BLaER1 treated with 17β-estradiol and CSF1 and Interleukin-3, amounts not matched to agents 10 nM and 100 nM (cell line): ENCODE data around the gene ZNF622.
"Not testable (repeated sequence)": the region's sequence is repeated elsewhere in the genome, so short reads cannot be mapped to it uniquely, and the experiment has no call there.

ENCODE experiments used
- H3K27ac ChIP-seq, 11 experiments: shearing (Covaris generic); formaldehyde crosslinking; 2 replicates each; pipeline ENCODE4 v1.8.1; 2022
- H3K27me3 ChIP-seq, 11 experiments: shearing (Covaris generic); formaldehyde crosslinking; 2 replicates each; pipeline ENCODE4 v1.8.1; 2022
- H3K36me3 ChIP-seq, 11 experiments: shearing (Covaris generic); formaldehyde crosslinking; 2 replicates each; pipeline ENCODE4 v1.8.1; 2022
- H3K4me1 ChIP-seq, 10 experiments: shearing (Covaris generic); formaldehyde crosslinking; 2 replicates each; pipeline ENCODE4 v1.8.1; 2022
- H3K4me2 ChIP-seq, 11 experiments: shearing (Covaris generic); formaldehyde crosslinking; 2 replicates each; pipeline ENCODE4 v1.8.1; 2022
- H3K4me3 ChIP-seq, 10 experiments: shearing (Covaris generic); formaldehyde crosslinking; 2 replicates each; pipeline ENCODE4 v1.8.1; 2022
- H3K9ac ChIP-seq, 11 experiments: shearing (Covaris generic); formaldehyde crosslinking; 2 replicates each; pipeline ENCODE4 v1.8.1; 2022
- H3K9me3 ChIP-seq, 11 experiments: shearing (Covaris generic); formaldehyde crosslinking; replicated peaks in 1 of 11; 2 replicates each; pipeline ENCODE4 v1.8.1; 2022
- H4K20me1 ChIP-seq, 11 experiments: shearing (Covaris generic); formaldehyde crosslinking; 2 replicates each; pipeline ENCODE4 v1.8.1; 2022
- Cebpa-rat ChIP-seq, 11 experiments: shearing (Covaris generic); IDR thresholded peaks; 2 replicates each; pipeline ENCODE4 v1.8.1; 2022

The ZNF622 gene

DNA sequence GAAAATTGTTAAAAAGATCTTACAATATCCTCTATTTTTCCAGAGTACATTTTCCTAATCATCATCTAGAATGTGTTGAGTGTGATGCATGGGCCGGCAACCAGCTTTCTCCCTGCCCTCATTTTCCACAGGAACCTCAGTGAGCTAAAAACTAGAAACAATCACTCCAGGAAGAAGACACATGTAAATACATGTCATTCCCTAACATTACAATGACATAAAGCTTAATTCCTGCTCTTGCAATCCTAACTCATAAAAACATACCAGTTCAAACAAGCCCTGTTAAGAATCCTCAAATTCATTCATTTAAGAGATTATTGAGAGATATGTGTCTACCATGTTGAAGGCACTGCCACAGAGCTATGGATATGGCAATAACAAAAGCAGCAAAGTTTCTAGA, 18.5 kb upstream of the ZNF622 start:
- H3K27ac ChIP-seq: no peak overlapping the region
- no peaks in the 10 kb centered on the region for H3K4me1 ChIP-seq
- no peak overlapping the region for H3K4me3 ChIP-seq
- H4K20me1 ChIP-seq: peaks cover 0 to 13% (median 0%) of the 10 kb centered on the region in 11 experiments; a peak in 1 of 22 replicates
- H3K27me3 ChIP-seq: no peaks in the 10 kb centered on the region
- H3K36me3 ChIP-seq: peaks cover 0 to 23% (median 6%) of the 10 kb centered on the region in 11 experiments; a peak in 8 of 22 replicates
- no peak overlapping the region for H3K4me2 ChIP-seq
- no peak for TF ChIP-seq Cebpa-rat (IDR thresholded peaks at IDR 0.05)
- no peak overlapping the region for H3K9ac ChIP-seq
- H3K9me3 ChIP-seq: peaks cover 0 to 15% (median 12%) of the 10 kb centered on the region in 11 experiments; a peak in 10 of 22 replicates

DNA sequence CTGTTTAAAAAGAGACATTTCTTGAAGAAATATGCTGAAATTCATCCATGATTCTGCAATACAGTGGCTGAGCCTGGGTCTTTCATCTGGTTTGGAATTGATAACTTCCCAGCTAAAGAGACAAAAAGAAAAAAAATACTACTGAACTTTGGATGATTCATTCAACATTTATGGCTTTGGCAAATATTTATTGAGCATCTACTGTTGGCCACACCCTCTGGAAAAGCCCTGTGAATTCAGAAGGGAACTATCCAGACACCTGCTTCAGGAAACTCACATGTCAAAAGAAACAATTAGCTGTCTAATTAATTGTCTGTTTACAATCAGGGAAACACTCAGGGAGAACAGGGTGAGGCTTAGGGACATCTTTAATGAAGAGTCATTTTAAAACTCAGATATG, 17.8 kb upstream of the ZNF622 start:
- H3K27ac ChIP-seq: no peak overlapping the region
- no peaks in the 10 kb centered on the region for H3K4me1 ChIP-seq
- peaks cover 0 to 12% (median 0%) of the 10 kb centered on the region in 11 experiments; a peak in 1 of 22 replicates for H4K20me1 ChIP-seq
- peaks cover 0 to 15% (median 12%) of the 10 kb centered on the region in 11 experiments; a peak in 10 of 22 replicates for H3K9me3 ChIP-seq
- no peak overlapping the region for H3K4me2 ChIP-seq
- H3K4me3 ChIP-seq: no peak overlapping the region
- H3K9ac ChIP-seq: no peak overlapping the region
- no peaks in the 10 kb centered on the region for H3K27me3 ChIP-seq
- peaks cover 0 to 23% (median 6%) of the 10 kb centered on the region in 11 experiments; a peak in 8 of 22 replicates for H3K36me3 ChIP-seq
- TF ChIP-seq Cebpa-rat (IDR thresholded peaks at IDR 0.05): no peak

DNA sequence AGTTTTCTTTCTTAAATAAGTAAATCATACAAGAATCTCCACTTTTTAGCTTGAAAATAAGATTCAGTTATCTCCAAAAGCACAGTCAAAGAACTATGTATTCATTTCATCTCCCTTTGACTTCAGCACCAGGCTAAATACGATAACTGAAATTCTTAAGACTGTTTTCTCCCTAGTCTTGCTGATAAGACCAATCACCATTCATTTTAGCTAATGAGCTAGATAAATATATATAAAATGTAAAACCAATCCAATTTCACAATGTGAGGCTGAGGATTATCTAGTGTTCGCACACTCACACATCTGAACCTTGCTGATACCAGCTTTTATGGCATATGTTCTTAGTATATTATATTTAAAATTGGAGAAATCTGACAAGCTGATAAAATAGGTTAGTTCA, 17.3 kb upstream of the ZNF622 start:
- Histone ChIP-seq H3K27me3 (no peaks in the 10 kb centered on the region), H3K9ac (no peak overlapping the region), H3K9me3 (peaks cover 0 to 15% (median 12%) of the 10 kb centered on the region in 11 experiments; a peak in 10 of 22 replicates), H3K36me3 (peaks cover 0 to 20% (median 6%) of the 10 kb centered on the region in 11 experiments; a peak in 8 of 22 replicates), H3K4me2 (no peak overlapping the region), H4K20me1 (peaks cover 0 to 9% (median 0%) of the 10 kb centered on the region in 11 experiments; a peak in 1 of 22 replicates), H3K4me1 (no peaks in the 10 kb centered on the region), H3K4me3 (no peak overlapping the region), H3K27ac (no peak overlapping the region)
- no peak for TF ChIP-seq Cebpa-rat (IDR thresholded peaks at IDR 0.05)

DNA sequence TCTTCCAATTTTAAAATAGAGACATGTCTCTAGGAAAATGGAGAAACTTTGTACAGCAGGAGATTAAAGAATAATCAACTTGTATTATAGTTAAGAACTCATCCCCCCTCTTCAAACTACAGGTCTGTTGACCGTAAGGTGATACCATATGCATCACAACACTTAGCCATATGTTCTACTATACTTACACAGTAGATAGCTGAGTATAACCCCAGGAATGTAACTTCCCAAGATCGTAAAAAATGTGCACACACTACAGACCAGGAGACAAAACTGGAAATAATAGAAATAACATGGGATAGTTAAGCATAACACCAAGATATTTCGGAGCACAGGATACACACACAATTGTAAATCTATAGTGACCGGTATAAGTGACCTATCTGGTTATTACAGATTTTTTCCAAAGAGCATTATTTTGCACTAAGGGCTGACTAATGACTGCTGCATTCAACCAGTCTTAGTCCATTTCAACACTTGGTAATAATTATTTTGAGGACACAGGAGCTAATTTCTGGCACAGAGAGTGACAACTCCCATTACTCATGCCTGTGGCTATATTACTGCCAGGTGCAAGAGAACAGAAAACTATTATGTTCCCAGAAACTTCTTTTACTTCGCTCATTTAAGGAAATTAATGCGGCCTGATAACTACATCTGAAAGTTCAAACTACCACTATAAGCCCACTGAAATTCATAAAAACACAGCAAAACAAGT, 15.4 kb upstream of the ZNF622 start:
- H3K4me2 ChIP-seq: no peak overlapping the region
- no peaks in the 10 kb centered on the region for H3K27me3 ChIP-seq
- no peak overlapping the region for H3K27ac ChIP-seq
- H3K9ac ChIP-seq: no peak overlapping the region
- no peaks in the 10 kb centered on the region for H3K4me1 ChIP-seq
- peaks cover 0 to 15% (median 12%) of the 10 kb centered on the region in 11 experiments; a peak in 10 of 22 replicates for H3K9me3 ChIP-seq
- no peak for TF ChIP-seq Cebpa-rat (IDR thresholded peaks at IDR 0.05)
- no peak overlapping the region for H3K4me3 ChIP-seq
- H4K20me1 ChIP-seq: no peaks in the 10 kb centered on the region
- H3K36me3 ChIP-seq: peaks cover 2 to 31% (median 13%) of the 10 kb centered on the region in 11 experiments; a peak in 11 of 22 replicates

DNA sequence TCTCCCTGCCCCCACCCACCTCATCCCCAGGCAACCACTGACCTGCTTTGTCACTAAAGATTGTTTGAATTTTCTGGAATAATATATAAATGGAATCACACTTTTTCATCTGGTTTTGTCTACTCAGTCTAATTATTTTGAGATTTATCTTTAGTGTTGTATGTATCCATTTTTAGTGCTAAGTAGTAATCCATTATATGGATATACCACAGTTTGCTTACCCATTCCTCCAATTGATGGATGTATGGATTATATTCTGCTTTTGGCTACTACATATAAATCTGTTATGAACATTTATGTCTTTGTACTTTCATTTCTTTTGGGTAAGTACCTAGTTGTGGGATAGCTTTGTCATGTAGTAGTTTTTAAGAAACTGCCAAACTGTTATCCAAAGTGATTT, 14.5 kb upstream of the ZNF622 start:
- no peak for TF ChIP-seq Cebpa-rat (IDR thresholded peaks at IDR 0.05)
- H3K27ac ChIP-seq: no peak overlapping the region
- no peaks in the 10 kb centered on the region for H3K27me3 ChIP-seq
- no peaks in the 10 kb centered on the region for H4K20me1 ChIP-seq
- H3K9ac ChIP-seq: no peak overlapping the region
- no peak overlapping the region for H3K4me3 ChIP-seq
- no peaks in the 10 kb centered on the region for H3K4me1 ChIP-seq
- H3K4me2 ChIP-seq: no peak overlapping the region
- H3K36me3 ChIP-seq: peaks cover 2 to 35% (median 14%) of the 10 kb centered on the region in 11 experiments; a peak in 12 of 22 replicates
- peaks cover 0 to 15% (median 12%) of the 10 kb centered on the region in 11 experiments; a peak in 10 of 22 replicates for H3K9me3 ChIP-seq

DNA sequence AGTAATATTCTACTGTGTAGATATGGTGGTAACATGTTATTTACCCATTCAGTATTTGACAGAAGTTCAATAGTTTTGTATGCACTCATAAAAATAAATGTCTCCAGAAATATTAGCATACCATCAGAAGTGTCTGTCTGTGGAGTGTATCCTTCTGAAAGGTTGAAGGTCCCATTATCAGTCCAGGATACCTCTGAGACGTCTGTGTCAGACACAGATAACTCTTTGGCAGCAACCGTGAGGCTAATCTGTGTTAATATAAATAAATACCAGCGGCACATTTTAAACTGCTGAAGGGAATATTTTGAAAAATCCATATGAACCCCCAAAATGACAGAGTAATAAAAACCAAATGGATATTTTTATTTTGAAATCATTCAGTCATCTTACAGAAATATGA, 11.9 kb upstream of the ZNF622 start:
- no peak for TF ChIP-seq Cebpa-rat (IDR thresholded peaks at IDR 0.05)
- no peak overlapping the region for H3K4me3 ChIP-seq
- no peak overlapping the region for H3K9ac ChIP-seq
- H3K4me1 ChIP-seq: no peaks in the 10 kb centered on the region
- no peak overlapping the region for H3K4me2 ChIP-seq
- H3K9me3 ChIP-seq: peaks cover 0 to 15% (median 12%) of the 10 kb centered on the region in 11 experiments; a peak in 10 of 22 replicates
- H3K27me3 ChIP-seq: no peaks in the 10 kb centered on the region
- peaks cover 2 to 41% (median 20%) of the 10 kb centered on the region in 11 experiments; a peak in 14 of 22 replicates for H3K36me3 ChIP-seq
- H3K27ac ChIP-seq: no peak overlapping the region
- no peaks in the 10 kb centered on the region; a peak in 1 of 22 replicates for H4K20me1 ChIP-seq

DNA sequence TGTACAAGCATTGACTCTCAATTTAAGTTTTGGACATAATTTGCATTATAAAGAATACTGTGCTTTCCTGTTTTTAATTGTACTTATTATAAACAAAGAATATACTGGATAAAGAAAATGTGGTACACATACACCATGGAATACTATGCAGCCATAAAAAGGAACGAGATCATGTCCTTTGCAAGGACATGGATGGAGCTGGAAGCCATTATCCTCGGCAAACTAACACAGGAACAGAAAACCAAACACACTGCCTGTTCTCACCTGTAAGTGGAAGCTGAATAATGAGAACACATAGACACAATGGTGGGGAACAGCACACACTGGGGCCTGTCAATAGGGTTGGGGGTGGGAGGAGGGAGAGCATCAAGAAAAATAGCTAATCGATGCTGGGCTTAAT, 10.8 kb upstream of the ZNF622 start:
- not testable (repeated sequence) for H3K27me3 ChIP-seq, H3K4me2 ChIP-seq, H3K27ac ChIP-seq, H4K20me1 ChIP-seq, H3K4me1 ChIP-seq, H3K9ac ChIP-seq, H3K4me3 ChIP-seq
- peaks cover 0 to 15% (median 12%) of the 10 kb centered on the region in 11 experiments; a peak in 10 of 22 replicates for H3K9me3 ChIP-seq
- peaks cover 2 to 41% (median 19%) of the 10 kb centered on the region in 11 experiments; a peak in 14 of 22 replicates for H3K36me3 ChIP-seq

DNA sequence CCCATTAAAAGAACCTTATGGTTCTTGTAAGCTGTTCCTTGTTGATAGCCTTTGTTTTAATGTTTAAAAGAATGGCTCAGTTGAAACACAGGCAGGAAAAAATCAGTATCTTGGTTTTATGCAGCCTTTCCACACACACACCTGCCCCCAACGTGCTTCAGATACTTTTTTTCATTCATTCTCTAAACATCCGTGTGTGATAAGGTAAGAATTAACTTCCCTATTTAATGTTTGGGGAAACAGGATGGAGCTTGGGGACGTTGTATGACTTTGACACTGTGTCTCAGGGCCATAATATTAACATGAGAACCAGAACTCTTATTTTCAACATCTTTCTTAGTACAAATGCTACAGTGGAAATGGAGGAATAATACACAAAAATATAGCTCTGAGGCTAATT, 5.8 kb upstream of the ZNF622 start:
- Histone ChIP-seq H3K9me3 (no peaks in the 10 kb centered on the region), H3K27ac (no peak overlapping the region), H3K4me3 (no peak overlapping the region), H3K27me3 (no peaks in the 10 kb centered on the region), H3K36me3 (peaks cover 4 to 28% (median 12%) of the 10 kb centered on the region in 11 experiments; a peak in 16 of 22 replicates), H3K4me1 (peaks cover 16 to 22% (median 18%) of the 10 kb centered on the region in 10 experiments), H3K4me2 (no peak overlapping the region), H4K20me1 (peaks cover 0 to 7% (median 0%) of the 10 kb centered on the region in 11 experiments; a peak in 2 of 22 replicates), H3K9ac (no peak overlapping the region)
- no peak for TF ChIP-seq Cebpa-rat (IDR thresholded peaks at IDR 0.05)

DNA sequence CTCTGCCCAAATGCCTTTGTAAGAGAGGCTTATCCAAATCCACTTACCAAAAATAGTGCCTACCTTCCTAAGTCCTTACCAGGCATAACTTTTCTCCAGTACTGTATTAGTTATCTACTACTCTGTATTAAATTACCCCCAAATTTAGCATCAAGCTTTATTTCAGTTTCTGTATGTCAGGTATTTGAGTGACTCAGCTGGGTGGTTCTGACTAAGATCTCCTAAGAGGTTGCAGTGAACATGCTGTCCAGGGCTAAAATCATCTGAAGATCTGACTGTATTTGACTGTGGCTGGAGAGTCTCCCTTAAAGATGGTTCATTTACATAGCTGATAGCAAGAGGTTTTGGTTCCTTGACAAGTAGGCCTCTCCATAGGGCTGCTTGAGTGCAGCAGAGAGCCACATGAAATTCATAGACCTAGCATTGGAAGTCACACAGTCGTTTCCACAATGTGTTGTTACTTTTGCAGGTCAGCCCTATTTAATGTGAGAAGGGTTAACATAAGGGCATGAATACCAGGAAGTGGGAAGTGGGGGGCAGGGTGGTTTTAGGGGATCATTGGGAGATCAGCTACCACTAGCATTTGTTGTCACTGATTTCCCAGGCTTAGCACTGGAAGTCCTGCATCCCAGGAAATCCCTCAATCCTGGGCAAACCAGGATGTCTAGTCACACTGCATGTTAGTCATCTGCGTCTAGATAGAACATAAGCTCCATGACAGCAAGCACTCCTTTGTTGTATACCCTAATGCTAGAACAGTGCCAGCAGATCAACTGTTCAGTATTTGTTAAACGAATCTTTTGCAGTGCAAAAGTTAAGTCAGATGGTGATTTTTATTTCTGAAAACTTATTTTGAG, 2.0 kb upstream of the ZNF622 start:
- TF ChIP-seq Cebpa-rat (IDR thresholded peaks at IDR 0.05): no peak
- H4K20me1 ChIP-seq: peaks cover 19 to 36% (median 27%) of the 10 kb centered on the region in 11 experiments
- H3K9ac ChIP-seq: no peak overlapping the region
- H3K9me3 ChIP-seq: no peaks in the 10 kb centered on the region
- 0 out of 22 replicates have a peak overlapping the region, but pooled peaks of 1 of the 11 experiments have one; percentile 10 for H3K27ac ChIP-seq
- H3K4me1 ChIP-seq: peaks cover 35 to 44% (median 39%) of the 10 kb centered on the region in 10 experiments
- H3K27me3 ChIP-seq: no peaks in the 10 kb centered on the region
- peaks cover 12 to 24% (median 17%) of the 10 kb centered on the region in 11 experiments for H3K36me3 ChIP-seq
- H3K4me2 ChIP-seq: peak overlapping the region; percentile 88 to 98 (median 95)
- peak overlapping the region in 2 of 10 experiments; percentile 94 to 96; a peak in 1 of 20 replicates for H3K4me3 ChIP-seq
